Measurements from ENCODE around the gene MAGI1.

The MAGI1 gene

GRCh38 chr3:65497846-65498245 lies 540.9 kb downstream of the MAGI1 start:
- no peaks in the 10 kb centered on the region for H3K4me1 Mint-ChIP-seq
- H3K4me3 Mint-ChIP-seq = no peak overlapping the region
- H3K36me3 Mint-ChIP-seq (ENCODE audit: low read depth) = no peaks in the 10 kb centered on the region
- H3K27ac Mint-ChIP-seq = no peak overlapping the region
- no peaks in the 10 kb centered on the region for H3K9me3 Mint-ChIP-seq
- no peaks in the 10 kb centered on the region for H3K27me3 Mint-ChIP-seq
- ATAC-seq (no peak), DNase-seq (no peak)

GRCh38 chr3:65497236-65497635 lies 541.5 kb downstream of the MAGI1 start:
- H3K36me3 Mint-ChIP-seq (ENCODE audit: low read depth) = no peaks in the 10 kb centered on the region
- H3K27ac Mint-ChIP-seq = no peak overlapping the region
- H3K27me3 Mint-ChIP-seq = no peaks in the 10 kb centered on the region
- H3K4me1 Mint-ChIP-seq = no peaks in the 10 kb centered on the region
- H3K4me3 Mint-ChIP-seq = no peak overlapping the region
- H3K9me3 Mint-ChIP-seq = peaks cover under 1% of the 10 kb centered on the region
- DNase-seq (no peak), ATAC-seq (no peak)

GRCh38 chr3:65493938-65494337 lies 544.8 kb downstream of the MAGI1 start:
- H3K9me3 Mint-ChIP-seq = peaks cover 9% of the 10 kb centered on the region
- no peak for DNase-seq
- H3K27ac Mint-ChIP-seq = no peak overlapping the region
- H3K4me1 Mint-ChIP-seq = no peaks in the 10 kb centered on the region
- no peaks in the 10 kb centered on the region for H3K36me3 Mint-ChIP-seq (ENCODE audit: low read depth)
- H3K4me3 Mint-ChIP-seq = no peak overlapping the region
- no peak for ATAC-seq
- H3K27me3 Mint-ChIP-seq = no peaks in the 10 kb centered on the region

- ATAC-seq = no peak
- no peak overlapping the region for H3K4me3 Mint-ChIP-seq
Observed at GRCh38 chr3:65493371-65493882, 545.3 kb downstream of the MAGI1 start.

GRCh38 chr3:65492249-65492648 lies 546.5 kb downstream of the MAGI1 start:
- H3K4me3 Mint-ChIP-seq = no peak overlapping the region
- H3K9me3 Mint-ChIP-seq = peaks cover 9% of the 10 kb centered on the region
- no peaks in the 10 kb centered on the region for H3K4me1 Mint-ChIP-seq
- DNase-seq = no peak
- H3K27ac Mint-ChIP-seq = no peak overlapping the region
- ATAC-seq = no peak
- H3K36me3 Mint-ChIP-seq (ENCODE audit: low read depth) = no peaks in the 10 kb centered on the region
- no peaks in the 10 kb centered on the region for H3K27me3 Mint-ChIP-seq

More at GRCh38 chr3:65493371-65493882, 545.3 kb downstream of the MAGI1 start:
- Mint-ChIP-seq H3K27ac (no peak overlapping the region), H3K36me3 (ENCODE audit: low read depth) (no peaks in the 10 kb centered on the region), H3K27me3 (no peaks in the 10 kb centered on the region), H3K9me3 (peaks cover 9% of the 10 kb centered on the region), H3K4me1 (no peaks in the 10 kb centered on the region)
- DNase-seq = no peak

- Mint-ChIP-seq H3K4me3 (no peak overlapping the region), H3K9me3 (peaks cover 11% of the 10 kb centered on the region), H3K27me3 (no peaks in the 10 kb centered on the region), H3K27ac (no peak overlapping the region), H3K4me1 (no peaks in the 10 kb centered on the region), H3K36me3 (ENCODE audit: low read depth) (no peaks in the 10 kb centered on the region)
- DNase-seq = no peak
- no peak for ATAC-seq
Observed at GRCh38 chr3:65490114-65490513, 548.6 kb downstream of the MAGI1 start.

- no peaks in the 10 kb centered on the region for H3K36me3 Mint-ChIP-seq (ENCODE audit: low read depth)
- peaks cover 12% of the 10 kb centered on the region for H3K9me3 Mint-ChIP-seq
- H3K4me1 Mint-ChIP-seq = no peaks in the 10 kb centered on the region
- H3K4me3 Mint-ChIP-seq = no peak overlapping the region
- H3K27me3 Mint-ChIP-seq = no peaks in the 10 kb centered on the region
- ATAC-seq = no peak
- no peak for DNase-seq
- H3K27ac Mint-ChIP-seq = no peak overlapping the region
Observed at GRCh38 chr3:65489253-65489652, 549.5 kb downstream of the MAGI1 start.

- Mint-ChIP-seq H3K4me1 (no peaks in the 10 kb centered on the region), H3K4me3 (no peak overlapping the region), H3K27me3 (no peaks in the 10 kb centered on the region), H3K9me3 (peaks cover 3% of the 10 kb centered on the region), H3K27ac (no peak overlapping the region), H3K36me3 (ENCODE audit: low read depth) (no peaks in the 10 kb centered on the region)
- DNase-seq (no peak), ATAC-seq (no peak)
Observed at GRCh38 chr3:65485826-65486469, 552.8 kb downstream of the MAGI1 start.

- H3K9me3 Mint-ChIP-seq = peaks cover 3% of the 10 kb centered on the region
- H3K27ac Mint-ChIP-seq = no peak overlapping the region
Observed at GRCh38 chr3:65484964-65485363, 553.8 kb downstream of the MAGI1 start.

GRCh38 chr3:65483480-65483879 lies 555.2 kb downstream of the MAGI1 start:
- H3K36me3 Mint-ChIP-seq (ENCODE audit: low read depth) = no peaks in the 10 kb centered on the region
- H3K4me1 Mint-ChIP-seq = no peaks in the 10 kb centered on the region
- DNase-seq = no peak
- H3K27me3 Mint-ChIP-seq = no peaks in the 10 kb centered on the region
- no peak overlapping the region for H3K4me3 Mint-ChIP-seq
- peaks cover 3% of the 10 kb centered on the region for H3K9me3 Mint-ChIP-seq
- no peak overlapping the region for H3K27ac Mint-ChIP-seq
- no peak for ATAC-seq

More at GRCh38 chr3:65484964-65485363, 553.8 kb downstream of the MAGI1 start:
- ATAC-seq (no peak), DNase-seq (no peak)
- Mint-ChIP-seq H3K27me3 (no peaks in the 10 kb centered on the region), H3K36me3 (ENCODE audit: low read depth) (no peaks in the 10 kb centered on the region), H3K4me1 (no peaks in the 10 kb centered on the region), H3K4me3 (no peak overlapping the region)

GRCh38 chr3:65483011-65483410 lies 555.7 kb downstream of the MAGI1 start:
- Mint-ChIP-seq H3K4me1 (no peaks in the 10 kb centered on the region), H3K9me3 (peaks cover 3% of the 10 kb centered on the region), H3K27ac (no peak overlapping the region), H3K4me3 (no peak overlapping the region), H3K27me3 (no peaks in the 10 kb centered on the region), H3K36me3 (ENCODE audit: low read depth) (no peaks in the 10 kb centered on the region)
- ATAC-seq (no peak), DNase-seq (no peak)

- H3K9me3 Mint-ChIP-seq = peaks cover 3% of the 10 kb centered on the region
- ATAC-seq = no peak
- no peak overlapping the region for H3K27ac Mint-ChIP-seq
- H3K4me1 Mint-ChIP-seq = no peaks in the 10 kb centered on the region
- no peak for DNase-seq
- H3K27me3 Mint-ChIP-seq = no peaks in the 10 kb centered on the region
- no peak overlapping the region for H3K4me3 Mint-ChIP-seq
- H3K36me3 Mint-ChIP-seq (ENCODE audit: low read depth) = no peaks in the 10 kb centered on the region
Observed at GRCh38 chr3:65481085-65481484, 557.6 kb downstream of the MAGI1 start.

GRCh38 chr3:65479990-65480389 lies 558.7 kb downstream of the MAGI1 start:
- H3K36me3 Mint-ChIP-seq (ENCODE audit: low read depth) = no peaks in the 10 kb centered on the region
- DNase-seq = no peak
- H3K27me3 Mint-ChIP-seq = no peaks in the 10 kb centered on the region
- H3K9me3 Mint-ChIP-seq = peaks cover under 1% of the 10 kb centered on the region
- H3K4me3 Mint-ChIP-seq = no peak overlapping the region
- no peaks in the 10 kb centered on the region for H3K4me1 Mint-ChIP-seq
- H3K27ac Mint-ChIP-seq = no peak overlapping the region
- ATAC-seq = no peak

- no peaks in the 10 kb centered on the region for H3K4me1 Mint-ChIP-seq
- no peak overlapping the region for H3K27ac Mint-ChIP-seq
- DNase-seq = no peak
- H3K27me3 Mint-ChIP-seq = no peaks in the 10 kb centered on the region
- H3K9me3 Mint-ChIP-seq = no peaks in the 10 kb centered on the region
- ATAC-seq = no peak
- no peaks in the 10 kb centered on the region for H3K36me3 Mint-ChIP-seq (ENCODE audit: low read depth)
- H3K4me3 Mint-ChIP-seq = no peak overlapping the region
Observed at GRCh38 chr3:65478551-65479500, 559.9 kb downstream of the MAGI1 start.

GRCh38 chr3:65473736-65474135 lies 565.0 kb downstream of the MAGI1 start:
- Mint-ChIP-seq H3K9me3 (no peaks in the 10 kb centered on the region), H3K27me3 (no peaks in the 10 kb centered on the region), H3K27ac (no peak overlapping the region), H3K4me1 (no peaks in the 10 kb centered on the region), H3K36me3 (ENCODE audit: low read depth) (no peaks in the 10 kb centered on the region), H3K4me3 (no peak overlapping the region)
- ATAC-seq = no peak
- no peak for DNase-seq

Data from activated naive CD8-positive, alpha-beta T cell treated with anti-CD3 and anti-CD28 coated beads, Interleukin-2, amount 50 U/mL, for 24 hours (primary cell).